Activated effector memory CD4-positive, alpha-beta T cell treated with anti-CD3 and anti-CD28 coated beads, Interleukin-2, amount 50 U/mL, for 16 hours (primary cell): ENCODE measurements around the gene TMEM154.

Experiments
- DNase-seq: peaks from one replicate; pipeline ENCODE4 v3.0.0-alpha.2; 2020

TMEM154 gene, protein sequence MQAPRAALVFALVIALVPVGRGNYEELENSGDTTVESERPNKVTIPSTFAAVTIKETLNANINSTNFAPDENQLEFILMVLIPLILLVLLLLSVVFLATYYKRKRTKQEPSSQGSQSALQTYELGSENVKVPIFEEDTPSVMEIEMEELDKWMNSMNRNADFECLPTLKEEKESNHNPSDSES

DNA sequence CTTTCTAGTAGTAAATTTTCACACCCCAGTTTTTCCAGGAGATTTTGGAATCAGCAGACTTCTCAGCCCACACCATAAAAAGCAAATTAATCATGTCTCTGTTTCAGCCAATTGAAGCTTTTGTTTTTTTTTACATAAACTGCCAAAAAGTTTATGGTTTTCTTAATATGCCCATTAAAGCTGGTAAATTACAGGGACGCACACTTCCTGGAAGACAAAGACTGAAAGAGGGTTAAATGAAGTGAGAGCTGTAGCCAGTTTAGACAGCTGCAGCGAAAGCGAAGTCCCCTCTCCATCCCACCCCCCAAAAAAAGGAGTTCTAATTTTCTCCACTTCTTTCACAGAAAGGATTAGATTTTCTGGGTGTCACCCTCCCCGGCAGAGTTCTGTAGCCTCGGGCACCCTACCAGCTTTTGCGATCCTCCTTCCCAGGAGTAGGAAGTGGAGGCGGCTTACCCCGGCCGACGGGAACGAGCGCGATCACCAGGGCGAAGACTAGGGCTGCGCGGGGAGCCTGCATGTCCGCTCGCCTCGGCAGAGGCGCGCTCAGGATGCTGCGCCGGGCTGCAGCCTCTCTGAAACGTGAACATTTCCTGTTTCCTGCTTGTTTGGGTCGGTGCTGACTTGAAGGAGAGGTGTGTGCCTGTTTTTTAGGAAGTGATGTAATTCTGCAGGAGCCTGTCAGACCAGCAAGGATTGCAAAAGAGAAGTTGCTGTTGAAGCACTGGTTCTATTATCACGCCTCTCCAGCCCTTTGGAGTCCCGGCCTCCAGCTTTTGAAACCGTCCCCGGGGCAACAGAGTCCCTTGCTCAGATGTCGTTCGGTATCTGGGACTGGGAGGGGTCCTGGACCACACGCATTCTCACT is at the start of gene TMEM154:
TMEM154 (minus strand) TSS at position 584 of the 868 bp plus-strand sequence; CDS start at position 520, 64 bp downstream.
- peak; percentile 87 for DNase-seq

- DNase-seq, result no peak
Measured at GRCh38 chr4:152729466-152729865, 49.7 kb upstream of the TMEM154 start.

DNA sequence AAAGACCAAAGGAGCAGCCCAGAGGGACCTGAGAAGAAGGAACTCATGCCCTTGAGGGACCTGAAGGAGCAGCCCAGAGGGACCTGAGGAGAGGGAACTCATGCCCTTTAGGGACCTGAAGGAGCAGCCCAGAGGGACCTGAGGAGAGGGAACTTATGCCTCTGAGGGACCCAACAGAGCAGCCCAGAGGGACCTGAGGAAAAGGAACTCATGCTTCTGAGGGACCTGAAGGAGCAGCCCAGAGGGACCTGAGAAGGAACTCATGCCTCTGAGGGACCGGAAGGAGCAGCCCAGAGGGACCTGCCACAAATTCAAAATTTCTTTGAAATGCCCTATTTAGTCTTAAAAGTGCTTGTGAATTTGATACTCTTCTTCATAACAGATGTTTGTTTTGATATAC is 48.5 kb upstream of the TMEM154 start:
- no peak for DNase-seq

GRCh38 chr4:152727784-152728183 is 48.0 kb upstream of the TMEM154 start:
- no peak for DNase-seq

DNA sequence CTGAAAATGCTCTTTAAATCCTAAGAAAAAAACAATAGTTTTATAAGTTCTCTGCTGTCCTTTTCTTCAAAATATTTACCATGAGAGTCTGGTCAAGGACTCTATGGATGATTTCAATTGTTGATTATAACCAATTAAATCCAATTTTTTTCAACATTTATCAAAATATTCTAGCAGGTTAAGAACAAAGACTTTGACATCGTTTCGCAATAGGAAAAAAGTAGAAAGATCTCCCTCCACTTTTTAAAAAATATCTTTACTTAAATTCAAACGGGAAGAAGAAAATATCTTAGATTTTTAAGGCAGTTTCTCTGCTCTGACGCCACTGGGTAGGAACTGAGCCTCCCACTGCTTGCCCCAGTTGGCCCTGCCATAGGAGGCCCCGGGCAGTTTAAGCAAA is 44.7 kb upstream of the TMEM154 start:
- DNase-seq, result no peak

GRCh38 chr4:152723236-152723635 is 43.4 kb upstream of the TMEM154 start:
- no peak for DNase-seq

DNA sequence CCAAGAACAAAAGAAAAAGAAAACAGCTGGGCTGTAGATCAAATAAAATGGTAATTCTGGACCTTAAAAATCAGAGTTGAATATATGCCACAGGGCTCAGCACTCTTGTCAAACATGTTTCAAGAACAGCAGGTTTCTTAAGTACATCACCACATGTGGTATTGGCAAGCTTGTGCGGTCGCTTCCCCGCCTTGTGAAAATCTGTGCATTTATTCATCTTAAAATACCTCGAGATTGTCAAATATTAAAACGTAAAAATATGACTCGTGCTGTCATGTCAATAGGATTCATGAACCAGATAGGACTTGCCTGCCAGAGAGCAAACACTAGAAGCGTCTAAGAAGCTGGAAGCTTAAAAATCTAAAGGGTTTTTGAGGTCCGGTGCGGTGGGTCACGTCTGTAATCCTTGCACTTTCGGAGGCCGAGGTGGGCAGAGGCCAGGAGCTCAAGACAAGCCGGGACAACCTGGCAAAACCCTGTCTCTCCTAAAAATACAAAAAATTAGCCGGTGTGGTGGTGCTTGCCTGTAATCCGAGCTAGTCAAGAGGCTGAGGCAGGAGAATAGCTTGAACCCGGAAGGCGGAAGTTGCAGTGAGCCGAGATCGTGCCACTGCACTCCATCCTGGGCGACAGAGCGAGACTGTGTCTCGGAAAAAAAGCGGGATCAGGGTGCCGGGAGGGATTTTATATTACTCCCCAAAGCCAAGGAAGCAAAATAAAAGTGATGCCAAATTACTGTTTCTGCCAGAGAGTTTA is 40.2 kb upstream of the TMEM154 start:
- no peak for DNase-seq

- no peak for DNase-seq
Measured at GRCh38 chr4:152719291-152719690, 39.5 kb upstream of the TMEM154 start.

DNA sequence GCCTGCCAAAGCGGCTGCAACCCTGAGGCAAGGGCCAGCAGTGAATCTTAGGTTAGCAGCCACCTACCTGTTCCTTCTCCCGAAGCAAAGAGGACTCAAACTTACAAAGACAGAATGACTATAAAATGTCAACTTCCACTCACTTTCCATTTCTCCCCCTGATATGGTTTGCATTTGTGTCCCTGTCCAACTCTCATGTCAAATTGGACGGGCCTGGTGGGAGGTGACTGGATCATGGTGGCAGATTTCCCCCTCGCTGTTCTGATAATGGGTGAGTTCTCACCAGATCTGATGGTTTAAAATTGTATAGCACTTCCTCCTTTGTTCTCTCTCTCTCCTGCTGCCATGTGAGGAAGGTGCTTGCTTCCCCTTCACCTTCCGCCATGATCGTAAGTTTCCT is 35.3 kb upstream of the TMEM154 start:
- DNase-seq, result no peak

- no peak for DNase-seq
Measured at GRCh38 chr4:152713951-152714705, 34.3 kb upstream of the TMEM154 start.

DNA sequence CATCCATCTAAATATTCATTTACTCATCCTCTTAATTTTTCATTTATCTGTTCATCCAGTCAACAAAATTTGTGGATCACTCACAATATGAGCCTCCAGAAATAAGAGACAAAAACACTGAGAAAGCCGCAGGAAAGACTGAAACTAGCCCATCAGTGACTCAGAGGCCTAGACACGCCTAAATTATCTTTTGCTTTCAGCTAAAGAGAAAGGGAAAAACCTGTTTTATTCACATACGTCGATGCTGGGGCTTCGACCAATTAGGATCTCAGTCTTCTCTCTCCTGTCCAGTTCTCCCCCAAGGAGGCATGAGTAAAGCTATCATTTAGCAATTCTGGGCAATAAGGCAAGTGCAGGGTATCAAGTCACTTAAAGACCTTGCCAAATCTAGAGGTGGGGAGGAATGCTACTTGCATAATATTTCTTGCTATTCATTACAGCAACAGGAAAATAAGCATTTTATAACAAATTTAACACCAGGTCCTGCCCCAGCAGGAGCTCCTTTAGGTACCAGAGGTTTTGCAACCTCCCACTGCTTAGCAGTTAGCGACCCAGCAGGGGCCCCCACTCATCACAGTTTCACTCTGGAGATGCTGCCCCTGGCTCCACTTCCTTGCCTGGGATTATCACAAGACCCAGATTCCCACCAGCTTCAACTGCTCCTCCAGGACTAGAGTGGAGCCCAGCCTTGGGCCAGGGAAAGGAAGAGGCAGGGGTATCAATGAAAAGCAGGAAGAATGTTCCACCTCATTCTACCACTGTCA is 30.1 kb upstream of the TMEM154 start:
- DNase-seq, result no peak

GRCh38 chr4:152708796-152709195 is 29.0 kb upstream of the TMEM154 start:
- DNase-seq, result no peak

GRCh38 chr4:152708361-152708760 is 28.6 kb upstream of the TMEM154 start:
- DNase-seq, result no peak

- no peak for DNase-seq
Measured at GRCh38 chr4:152707632-152708031, 27.8 kb upstream of the TMEM154 start.

DNA sequence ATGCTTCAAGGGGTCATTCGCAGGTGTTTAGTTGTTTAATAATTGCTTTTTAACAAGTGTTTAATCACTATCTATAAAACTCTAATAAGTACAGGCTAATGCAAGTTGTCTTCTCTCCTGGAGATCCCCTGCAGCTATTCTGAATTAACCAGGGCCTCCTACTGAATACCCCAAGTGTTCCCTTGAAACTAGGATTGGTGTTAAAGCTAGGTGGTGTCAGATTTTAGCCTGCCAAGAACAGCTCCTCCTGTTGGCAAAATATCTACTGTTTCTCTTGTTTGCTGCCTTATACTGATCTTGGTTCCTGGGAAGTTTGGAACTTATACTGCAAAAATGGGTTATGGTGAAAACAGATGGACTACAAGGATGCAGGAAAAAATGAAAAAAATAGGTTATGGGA is 26.1 kb upstream of the TMEM154 start:
- no peak for DNase-seq

DNA sequence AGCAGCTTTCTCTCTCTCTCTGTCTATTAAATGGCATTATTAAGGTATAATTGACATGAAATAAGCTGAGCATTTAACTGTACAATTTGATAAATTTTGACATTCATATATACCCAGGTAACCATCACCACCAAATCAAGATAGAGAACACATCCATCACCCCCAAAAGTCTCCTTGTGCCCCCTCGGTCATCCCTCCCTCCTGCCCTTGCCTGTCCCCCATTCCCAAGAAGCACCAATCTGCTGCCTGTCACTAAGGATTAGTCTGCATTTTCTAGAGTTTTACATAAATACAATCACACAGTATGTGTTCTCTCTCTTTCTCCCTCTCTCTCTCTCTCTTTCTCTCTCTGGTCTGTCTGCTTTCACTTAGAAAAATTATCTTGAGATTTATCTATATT is 25.0 kb upstream of the TMEM154 start:
- DNase-seq, result no peak

DNA sequence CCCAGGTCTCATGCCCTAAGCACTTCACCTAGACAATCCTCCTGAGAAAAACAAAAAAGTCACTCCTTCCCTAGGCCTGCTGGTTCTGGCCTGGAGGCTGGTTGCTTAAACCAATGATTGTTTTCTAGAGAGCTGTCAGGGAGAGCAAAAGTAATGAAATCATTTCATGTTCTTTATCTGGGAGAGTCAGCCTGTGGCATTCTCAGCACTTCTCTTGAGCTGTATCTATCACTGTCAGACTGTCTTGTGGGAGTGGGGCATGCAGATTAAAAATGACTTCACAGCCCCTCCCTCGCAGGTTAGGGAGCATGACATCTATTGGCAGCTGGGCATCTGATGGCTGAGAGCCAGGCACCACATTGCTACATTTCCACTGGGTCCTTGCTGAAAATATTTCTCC is 20.4 kb upstream of the TMEM154 start:
- DNase-seq, result no peak

DNA sequence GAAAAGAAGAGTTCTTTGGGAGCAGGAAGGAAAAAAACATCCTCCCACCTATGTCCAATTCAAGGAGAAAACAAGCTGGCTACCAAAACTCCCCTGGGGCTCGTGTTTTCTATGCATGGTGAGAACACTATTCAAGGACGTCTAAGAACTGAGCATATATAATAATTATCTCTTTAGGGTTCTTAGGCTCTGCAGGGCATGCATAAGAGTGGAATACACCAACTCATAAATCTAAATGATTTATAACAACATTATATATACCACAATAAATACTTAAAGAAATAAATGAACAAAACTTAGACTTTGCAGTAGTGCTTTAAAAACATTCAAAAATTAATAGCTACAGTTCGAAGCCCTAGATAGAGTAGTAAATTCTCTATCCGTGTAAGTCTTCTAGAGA is 19.5 kb upstream of the TMEM154 start:
- DNase-seq, result no peak

DNA sequence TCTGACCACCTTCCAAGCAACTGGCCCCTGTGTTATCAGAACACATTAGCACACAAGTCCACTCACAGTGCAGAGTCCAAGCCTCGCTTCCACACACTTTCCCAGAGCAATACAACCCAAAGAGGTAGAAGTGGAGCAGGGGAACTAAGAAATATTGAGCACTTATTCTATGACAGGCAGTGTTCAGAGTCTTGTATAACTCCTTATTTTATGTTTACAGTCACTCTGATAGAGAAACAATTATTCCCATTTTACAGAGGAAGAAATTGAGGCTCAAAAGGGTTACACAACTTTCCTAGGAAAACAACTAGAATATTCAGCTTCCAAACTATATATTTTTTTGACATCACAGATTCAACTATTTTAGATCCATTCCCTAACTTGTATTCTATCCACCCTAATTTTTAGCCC is 18.3 kb upstream of the TMEM154 start:
- no peak for DNase-seq

DNA sequence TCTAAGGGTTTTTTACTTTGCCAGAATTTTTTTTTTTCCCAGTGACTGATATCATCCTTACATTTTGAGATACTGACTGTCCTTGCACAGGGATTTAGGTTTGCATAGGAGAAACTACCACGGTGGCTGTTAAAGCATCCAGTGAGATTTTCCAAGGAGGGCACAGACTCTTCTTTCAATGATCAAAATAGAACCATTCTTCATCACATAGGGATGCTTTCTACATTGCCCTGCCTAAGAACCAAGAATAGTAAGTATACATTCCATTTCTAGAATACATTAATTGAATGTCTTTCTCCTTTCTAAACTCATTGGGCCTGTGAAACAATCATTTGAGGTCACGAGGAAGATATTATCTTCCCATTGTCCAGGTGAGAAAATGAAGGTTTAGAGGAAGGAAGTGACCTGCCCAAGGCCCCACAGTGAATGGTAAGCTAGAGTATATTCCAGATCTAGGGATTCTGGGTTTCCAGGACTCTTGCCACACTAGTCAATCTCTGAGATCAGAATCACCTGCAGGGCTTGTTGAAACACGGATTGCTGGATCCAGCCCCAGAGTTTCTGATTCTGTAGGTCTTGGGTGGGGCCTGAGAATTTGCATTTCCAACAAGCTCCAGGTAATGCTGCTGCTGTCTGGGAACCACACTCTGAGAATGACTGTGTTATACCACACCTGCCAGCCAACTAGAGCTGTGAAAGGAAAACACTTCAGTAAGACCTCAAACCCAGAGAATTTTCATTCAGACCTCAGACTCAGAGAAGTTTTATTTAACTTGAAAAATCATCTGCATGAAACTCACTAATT is 17.7 kb upstream of the TMEM154 start:
- no peak for DNase-seq

DNA sequence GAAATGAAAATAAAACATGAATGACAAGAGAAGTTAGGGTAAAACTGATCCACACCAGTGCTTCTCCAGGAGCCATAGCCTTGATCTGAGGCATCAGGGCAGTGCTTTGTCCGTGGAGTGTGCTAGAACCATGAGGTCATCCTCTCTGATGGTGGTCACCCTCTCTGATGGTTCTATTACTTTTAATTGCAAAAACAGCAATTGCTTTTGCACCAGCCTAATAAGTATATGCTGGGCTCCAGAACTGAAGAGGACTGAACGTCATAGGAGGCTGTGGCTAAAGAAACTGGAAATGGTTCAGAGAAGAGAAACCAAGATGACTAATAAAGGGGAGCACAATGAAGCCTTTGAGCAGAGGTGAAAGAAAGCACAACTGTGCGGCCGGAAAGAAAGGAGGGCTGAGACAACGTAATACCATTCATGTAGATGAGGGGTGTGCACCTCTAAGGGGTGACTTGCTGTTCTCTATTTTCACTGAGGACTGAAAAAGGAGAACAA is 17.0 kb upstream of the TMEM154 start:
- peak; percentile 83 for DNase-seq
